GM12878 (cell line): ENCODE results near the gene RFX1.

Source experiments
- CEBPB ChIP-seq, 2 experiments: fragments of 150-350 bp in 1 of 2; IDR thresholded peaks; 2 replicates each; pipeline ENCODE4 v1.6.1; 2012 to 2014; ENCODE audit warnings: low read depth in 2 of 2, low read length in 2 of 2, borderline replicate concordance in 1 of 2, inconsistent platforms in 1 of 2
- ESRRA ChIP-seq: IDR thresholded peaks from 2 replicates; pipeline ENCODE4 v1.6.1; 2012; ENCODE audit warnings: mild to moderate bottlenecking, low read length, improper control_type of control experiment
- EZH2 ChIP-seq: IDR thresholded peaks from 2 replicates; pipeline ENCODE4 v1.6.1; 2012; ENCODE audit warnings: low read depth, mild to moderate bottlenecking, control low read depth, inconsistent platforms, low read length, borderline replicate concordance; ENCODE audit not compliant: control insufficient read depth
- FOS ChIP-seq: IDR thresholded peaks from 3 replicates; pipeline ENCODE4 v1.6.1; 2011; ENCODE audit warnings: borderline replicate concordance; ENCODE audit not compliant: insufficient read length; ENCODE audit errors: extremely low read depth
- HCFC1 ChIP-seq: fragments of 150-350 bp; IDR thresholded peaks from 2 replicates; pipeline ENCODE4 v1.6.1; 2014; ENCODE audit warnings: low read length
- POLR2A ChIP-seq: IDR thresholded peaks from 2 replicates; pipeline ENCODE4 v1.6.1; 2011; ENCODE audit warnings: low read depth, mild to moderate bottlenecking, low read length
- RAD21 ChIP-seq: IDR thresholded peaks from 2 replicates; pipeline ENCODE4 v1.6.1; 2011; ENCODE audit warnings: mild to moderate bottlenecking, low read depth, low read length, moderate library complexity; ENCODE audit not compliant: insufficient read depth
- SIN3A ChIP-seq: IDR thresholded peaks from 2 replicates; pipeline ENCODE4 v1.6.1; 2012; ENCODE audit warnings: low read depth, low read length, improper control_type of control experiment
- SMC3 ChIP-seq: IDR thresholded peaks from 2 replicates; pipeline ENCODE4 v1.6.1; 2011; ENCODE audit warnings: low read length, improper control_type of control experiment, borderline replicate concordance
- SP1 ChIP-seq: IDR thresholded peaks from one replicate; pipeline ENCODE4 v1.6.1; 2011; ENCODE audit warnings: low read depth, low read length
- ZNF274 ChIP-seq: IDR thresholded peaks from one replicate; pipeline ENCODE4 v1.8.0; 2011; ENCODE audit not compliant: insufficient read length, insufficient read depth
- TF ChIP-seq, protein P1 (sequence below), 3 experiments: IDR thresholded peaks in 2 of 3; conservative IDR thresholded peaks in 1 of 3; 2 replicates each; pipeline ENCODE4 v1.5.1; 2011; ENCODE audit warnings: low read depth in 3 of 3, low read length in 3 of 3, mild to moderate bottlenecking in 3 of 3, control low read depth in 2 of 3, moderate library complexity in 2 of 3, inconsistent platforms in 1 of 3, mixed read lengths in 1 of 3; ENCODE audit not compliant: control insufficient read depth in 2 of 3, insufficient read depth in 1 of 3; ENCODE audit errors: extremely low read depth in 1 of 3
- TF ChIP-seq, protein P2 (sequence below): IDR thresholded peaks from 2 replicates; pipeline ENCODE4 v1.6.1; 2012; ENCODE audit warnings: low read depth, low read length, improper control_type of control experiment

GRCh38 chr19:13996928-13997630, 9.0 kb downstream of the RFX1 start:
- no peak for TF ChIP-seq SIN3A
- no peak for TF ChIP-seq FOS
- TF ChIP-seq ESRRA = no peak
- TF ChIP-seq, protein P1, sequence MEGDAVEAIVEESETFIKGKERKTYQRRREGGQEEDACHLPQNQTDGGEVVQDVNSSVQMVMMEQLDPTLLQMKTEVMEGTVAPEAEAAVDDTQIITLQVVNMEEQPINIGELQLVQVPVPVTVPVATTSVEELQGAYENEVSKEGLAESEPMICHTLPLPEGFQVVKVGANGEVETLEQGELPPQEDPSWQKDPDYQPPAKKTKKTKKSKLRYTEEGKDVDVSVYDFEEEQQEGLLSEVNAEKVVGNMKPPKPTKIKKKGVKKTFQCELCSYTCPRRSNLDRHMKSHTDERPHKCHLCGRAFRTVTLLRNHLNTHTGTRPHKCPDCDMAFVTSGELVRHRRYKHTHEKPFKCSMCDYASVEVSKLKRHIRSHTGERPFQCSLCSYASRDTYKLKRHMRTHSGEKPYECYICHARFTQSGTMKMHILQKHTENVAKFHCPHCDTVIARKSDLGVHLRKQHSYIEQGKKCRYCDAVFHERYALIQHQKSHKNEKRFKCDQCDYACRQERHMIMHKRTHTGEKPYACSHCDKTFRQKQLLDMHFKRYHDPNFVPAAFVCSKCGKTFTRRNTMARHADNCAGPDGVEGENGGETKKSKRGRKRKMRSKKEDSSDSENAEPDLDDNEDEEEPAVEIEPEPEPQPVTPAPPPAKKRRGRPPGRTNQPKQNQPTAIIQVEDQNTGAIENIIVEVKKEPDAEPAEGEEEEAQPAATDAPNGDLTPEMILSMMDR (IDR thresholded peaks at IDR 0.05 in 2 of 3, conservative IDR thresholded peaks at IDR 0.05 in 1 of 3; ENCODE audit: control insufficient read depth in 2 of 3, extremely low read depth in 1 of 3, insufficient read depth in 1 of 3, low read depth in 3 of 3, low read length in 3 of 3) = no peak
- no peak for TF ChIP-seq SP1
- TF ChIP-seq EZH2 = no peak
- TF ChIP-seq HCFC1 = no peak
- TF ChIP-seq SMC3 = no peak
- TF ChIP-seq CEBPB (IDR thresholded peaks at IDR 0.05; ENCODE audit: borderline replicate concordance in 1 of 2, low read depth in 2 of 2, low read length in 2 of 2) = no peak
- TF ChIP-seq, protein P2, sequence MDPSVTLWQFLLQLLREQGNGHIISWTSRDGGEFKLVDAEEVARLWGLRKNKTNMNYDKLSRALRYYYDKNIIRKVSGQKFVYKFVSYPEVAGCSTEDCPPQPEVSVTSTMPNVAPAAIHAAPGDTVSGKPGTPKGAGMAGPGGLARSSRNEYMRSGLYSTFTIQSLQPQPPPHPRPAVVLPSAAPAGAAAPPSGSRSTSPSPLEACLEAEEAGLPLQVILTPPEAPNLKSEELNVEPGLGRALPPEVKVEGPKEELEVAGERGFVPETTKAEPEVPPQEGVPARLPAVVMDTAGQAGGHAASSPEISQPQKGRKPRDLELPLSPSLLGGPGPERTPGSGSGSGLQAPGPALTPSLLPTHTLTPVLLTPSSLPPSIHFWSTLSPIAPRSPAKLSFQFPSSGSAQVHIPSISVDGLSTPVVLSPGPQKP = no peak
- TF ChIP-seq ZNF274 = no peak
- no peak for TF ChIP-seq POLR2A
- no peak for TF ChIP-seq RAD21
